GM18526 (cell line): ENCODE results near the gene RAPGEF4.

Source experiments
- POLR2A ChIP-seq: IDR thresholded peaks from 3 replicates; pipeline ENCODE4 v1.6.1; 2011; ENCODE audit not compliant: insufficient read length; ENCODE audit errors: extremely low read depth

The RAPGEF4 gene

DNA sequence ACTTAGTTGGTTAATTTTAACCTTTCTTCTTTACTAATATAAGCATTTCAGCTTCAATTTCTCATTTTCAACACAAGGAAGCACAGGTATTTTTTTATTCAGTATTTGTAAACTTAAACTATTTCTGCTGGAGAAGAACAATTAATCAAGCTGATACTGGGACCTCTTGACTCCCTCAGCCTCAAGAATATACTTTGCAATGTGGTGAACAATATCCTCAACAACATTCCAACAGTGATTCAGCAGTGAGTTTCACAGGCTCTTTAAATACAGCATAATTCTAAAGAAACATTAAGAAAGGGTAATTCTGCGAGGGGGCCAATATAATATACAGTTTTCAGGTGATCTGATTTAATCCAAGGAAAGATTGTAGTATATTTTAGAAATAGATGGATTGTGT is 10.0 kb downstream of the RAPGEF4 start:
- no peak for TF ChIP-seq POLR2A

DNA sequence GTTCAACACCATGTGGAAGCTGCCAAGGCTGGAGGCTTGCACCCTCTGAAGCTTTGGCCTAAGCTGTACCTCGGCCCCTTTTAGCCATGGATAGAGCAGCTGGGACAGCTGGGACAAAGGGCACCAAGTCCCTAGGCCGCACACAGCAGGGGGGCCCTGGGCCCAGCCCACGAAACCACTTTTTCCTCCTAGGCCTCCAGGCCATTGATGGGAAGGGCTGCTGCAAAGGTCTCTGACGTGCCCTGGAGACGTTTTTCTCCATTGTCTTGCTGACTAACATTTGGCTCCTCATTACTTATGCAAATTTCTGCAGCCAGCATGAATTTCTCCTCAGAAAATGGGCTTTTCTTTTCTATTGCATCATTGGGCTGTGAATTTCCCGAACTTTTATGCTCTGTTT is 13.7 kb downstream of the RAPGEF4 start:
- no peak for TF ChIP-seq POLR2A

DNA sequence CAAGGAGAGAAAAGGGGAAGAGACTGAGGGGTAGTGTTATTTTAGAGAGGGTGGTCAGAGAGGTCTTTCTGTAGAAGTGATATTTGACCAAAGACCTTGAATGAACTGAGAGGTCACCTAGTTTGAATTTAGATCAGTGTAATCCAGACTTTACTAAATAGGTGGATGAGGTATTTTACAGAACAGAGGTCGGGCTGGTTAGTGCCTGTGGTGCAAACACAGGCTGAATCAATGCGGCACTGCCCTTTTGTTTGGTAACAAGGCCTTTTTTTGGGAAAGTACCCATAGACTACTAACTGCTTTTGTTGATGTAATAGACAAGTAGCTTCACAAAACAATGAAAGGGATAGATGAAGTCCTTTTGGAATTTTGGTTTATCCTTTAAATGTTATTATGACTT is 15.9 kb downstream of the RAPGEF4 start:
- no peak for TF ChIP-seq POLR2A

- no peak for TF ChIP-seq POLR2A
These were observed 18.0 kb downstream of the RAPGEF4 start for GRCh38 chr2:172753610-172754009.

- TF ChIP-seq POLR2A: no peak
These were observed 23.8 kb downstream of the RAPGEF4 start for GRCh38 chr2:172759441-172759840.

GRCh38 chr2:172761306-172761705 is 25.7 kb downstream of the RAPGEF4 start:
- TF ChIP-seq POLR2A: no peak

GRCh38 chr2:172762574-172762973 is 26.9 kb downstream of the RAPGEF4 start:
- TF ChIP-seq POLR2A: no peak

DNA sequence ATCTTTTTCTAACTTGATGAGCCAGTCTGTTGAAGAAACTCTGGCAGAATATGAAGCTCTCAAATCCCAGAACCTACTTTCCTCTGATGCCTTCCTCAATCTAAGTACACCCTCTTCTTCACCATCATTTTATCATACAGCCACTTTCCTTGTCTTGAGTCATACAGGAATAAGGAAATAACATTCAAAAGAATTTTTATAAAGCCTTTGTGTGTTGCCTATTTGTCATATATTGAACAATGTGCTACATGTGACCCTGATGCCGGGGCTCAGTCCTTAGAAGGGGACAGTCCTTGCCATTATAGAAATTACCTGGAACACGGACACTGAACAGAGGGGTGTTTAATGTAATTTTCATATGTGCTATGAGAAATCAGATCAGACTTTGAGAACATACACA is 27.4 kb downstream of the RAPGEF4 start:
- no peak for TF ChIP-seq POLR2A

DNA sequence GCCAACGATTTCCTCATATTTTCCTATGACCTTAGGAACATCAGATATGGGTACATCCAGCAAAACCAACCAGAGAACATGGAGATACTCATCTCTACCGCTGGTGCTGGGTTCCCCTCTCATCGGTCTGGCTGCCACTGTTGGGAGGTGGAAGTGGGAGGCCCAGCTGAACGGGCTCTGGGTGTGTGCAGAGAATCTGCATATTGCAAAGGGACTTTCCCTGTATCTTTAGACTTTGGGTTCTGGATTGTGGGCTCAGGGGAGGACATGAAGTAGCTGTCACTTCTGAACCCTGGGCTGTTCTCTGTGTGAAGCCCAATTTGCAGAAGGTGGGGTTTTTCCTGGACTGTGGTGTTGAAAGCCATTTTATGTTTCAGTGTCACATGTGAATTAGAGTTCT is 30.0 kb downstream of the RAPGEF4 start:
- no peak for TF ChIP-seq POLR2A

- TF ChIP-seq POLR2A: no peak
These were observed 32.8 kb downstream of the RAPGEF4 start for GRCh38 chr2:172768401-172768800.

- no peak for TF ChIP-seq POLR2A
These were observed 34.2 kb downstream of the RAPGEF4 start for GRCh38 chr2:172769879-172770278.

DNA sequence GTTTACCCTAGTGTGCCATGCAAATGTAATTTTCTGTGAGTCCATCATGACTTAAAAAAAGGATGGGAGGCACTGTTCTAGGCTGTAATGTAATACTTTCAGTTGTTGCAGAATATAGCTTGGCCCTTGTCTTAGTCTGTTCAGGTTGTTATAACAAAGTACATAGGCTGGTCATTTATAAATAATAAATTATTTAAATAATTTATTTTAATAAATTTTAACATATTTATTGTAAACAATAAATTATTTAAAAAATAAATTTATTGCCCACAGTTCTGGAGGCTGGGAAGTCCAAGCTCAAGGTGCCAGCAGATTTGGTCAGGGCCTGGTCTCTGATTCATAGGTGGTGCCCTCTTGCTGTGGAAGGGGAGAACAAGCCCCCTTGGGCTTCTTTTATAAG is 35.2 kb downstream of the RAPGEF4 start:
- no peak for TF ChIP-seq POLR2A

- TF ChIP-seq POLR2A: no peak
These were observed 37.0 kb downstream of the RAPGEF4 start for GRCh38 chr2:172772633-172773032.

GRCh38 chr2:172774302-172774701 is 38.7 kb downstream of the RAPGEF4 start:
- no peak for TF ChIP-seq POLR2A

- TF ChIP-seq POLR2A: no peak
These were observed 39.7 kb downstream of the RAPGEF4 start for GRCh38 chr2:172775319-172775718.

- TF ChIP-seq POLR2A: no peak
These were observed 41.8 kb downstream of the RAPGEF4 start for GRCh38 chr2:172777431-172777830.

- TF ChIP-seq POLR2A: no peak
These were observed 47.0 kb downstream of the RAPGEF4 start for GRCh38 chr2:172782506-172783164.

- TF ChIP-seq POLR2A: no peak
These were observed 47.7 kb downstream of the RAPGEF4 start for GRCh38 chr2:172783165-172783898.

DNA sequence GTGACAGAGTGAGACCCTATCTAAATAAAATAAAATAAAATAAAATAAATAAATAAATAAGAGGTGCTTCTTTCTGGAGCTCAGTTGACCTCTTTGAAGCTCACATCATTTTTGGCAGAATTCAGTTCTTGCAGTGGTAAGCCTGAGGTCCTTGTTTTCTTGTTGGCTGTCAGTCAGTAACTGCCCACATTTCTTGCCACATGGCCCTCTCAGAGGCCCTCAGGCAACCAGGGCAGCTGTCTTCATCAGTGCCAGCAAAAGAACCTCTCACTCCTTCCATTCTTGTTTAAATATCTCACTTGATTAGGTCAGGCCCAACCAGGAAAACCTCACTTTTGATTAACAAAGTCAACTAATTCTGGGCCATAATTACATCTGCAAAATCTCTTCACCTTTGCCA is 53.2 kb downstream of the RAPGEF4 start:
- TF ChIP-seq POLR2A: no peak
